HG02973 (cell line): ENCODE measurements around the gene FMO2.
A peak's percentile ranks its signal among the peaks of the same experiment; 100 is the strongest.

Source experiments
- ATAC-seq: cut with Tn5 transposase; IDR thresholded peaks from one replicate; pipeline ENCODE4 v1.9.1; 2021; ENCODE audit warnings: moderate library complexity; ENCODE audit not compliant: unreplicated experiment

Gene FMO2

DNA sequence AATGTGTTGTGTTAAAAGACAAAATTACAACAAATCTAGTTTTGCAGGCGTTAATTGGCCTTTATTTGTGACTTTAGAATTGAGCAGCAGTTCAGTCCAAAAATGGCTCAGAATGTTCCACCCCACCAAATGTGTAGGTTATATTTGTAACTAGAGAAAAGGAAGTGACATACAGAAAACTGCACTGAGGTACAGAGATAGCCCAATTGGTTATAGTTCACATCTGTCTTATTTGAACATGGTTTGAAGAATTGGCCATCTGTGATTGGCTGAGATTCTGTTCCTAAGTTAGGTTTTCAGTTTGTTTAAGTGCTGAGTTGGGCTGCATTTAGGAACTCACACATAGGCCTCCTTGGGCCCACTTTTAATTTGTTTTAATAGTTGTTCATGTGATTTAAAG is 12.0 kb upstream of the FMO2 start:
- ATAC-seq, result no peak

DNA sequence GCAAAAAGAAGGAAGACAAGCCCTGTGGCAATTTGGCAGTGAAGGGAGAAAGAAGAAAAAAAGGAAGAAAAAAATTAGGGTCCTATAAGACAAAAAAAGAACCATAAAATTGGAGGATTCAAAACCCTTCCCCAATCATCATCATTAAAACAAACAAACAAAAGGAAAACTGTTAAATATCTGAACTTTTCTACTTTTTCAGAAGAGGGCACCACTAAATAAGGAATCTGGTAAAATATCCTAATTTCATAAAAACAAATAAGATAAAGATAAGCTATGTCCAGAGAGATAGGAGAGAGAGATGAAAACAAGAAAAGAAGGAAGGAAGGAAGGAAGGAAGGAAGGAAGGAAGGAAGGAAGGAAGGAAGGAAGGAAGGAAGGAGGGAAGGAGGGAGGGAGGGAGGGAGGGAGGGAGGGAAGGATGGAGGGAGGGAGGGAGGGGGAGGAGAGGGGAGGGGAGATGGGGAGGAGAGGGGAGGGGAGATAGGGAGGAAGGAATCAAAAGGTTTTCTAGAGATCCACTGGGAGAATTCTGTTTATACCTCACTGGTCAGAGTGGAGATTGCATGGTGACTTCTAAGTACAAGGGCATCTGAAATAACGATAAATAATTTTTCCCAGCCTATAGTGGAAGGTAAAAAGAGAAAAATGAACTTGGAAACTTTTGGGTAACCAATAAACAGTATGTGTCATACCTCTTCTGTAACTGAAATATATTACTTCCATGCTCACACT is 10.4 kb upstream of the FMO2 start:
- no peak for ATAC-seq

DNA sequence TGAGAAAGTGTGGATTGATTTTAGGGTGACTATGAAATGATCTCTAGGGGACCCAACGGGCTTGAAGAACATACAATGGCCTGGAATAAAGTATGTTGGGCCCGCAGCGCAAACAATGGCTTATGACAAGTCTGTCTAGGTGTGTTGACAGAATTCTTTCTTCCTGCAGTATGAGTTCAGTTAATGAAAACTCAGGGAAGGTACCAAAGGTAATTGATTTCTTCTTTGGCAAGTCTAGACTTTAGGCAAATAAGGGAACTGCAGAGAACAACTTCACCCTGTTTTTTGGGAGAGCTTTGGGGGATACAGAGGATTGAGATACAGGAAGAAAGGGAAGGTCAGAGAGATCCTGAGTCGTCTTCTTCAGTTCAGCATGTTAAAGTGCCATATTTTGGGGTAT is 7.8 kb upstream of the FMO2 start:
- ATAC-seq, result no peak

DNA sequence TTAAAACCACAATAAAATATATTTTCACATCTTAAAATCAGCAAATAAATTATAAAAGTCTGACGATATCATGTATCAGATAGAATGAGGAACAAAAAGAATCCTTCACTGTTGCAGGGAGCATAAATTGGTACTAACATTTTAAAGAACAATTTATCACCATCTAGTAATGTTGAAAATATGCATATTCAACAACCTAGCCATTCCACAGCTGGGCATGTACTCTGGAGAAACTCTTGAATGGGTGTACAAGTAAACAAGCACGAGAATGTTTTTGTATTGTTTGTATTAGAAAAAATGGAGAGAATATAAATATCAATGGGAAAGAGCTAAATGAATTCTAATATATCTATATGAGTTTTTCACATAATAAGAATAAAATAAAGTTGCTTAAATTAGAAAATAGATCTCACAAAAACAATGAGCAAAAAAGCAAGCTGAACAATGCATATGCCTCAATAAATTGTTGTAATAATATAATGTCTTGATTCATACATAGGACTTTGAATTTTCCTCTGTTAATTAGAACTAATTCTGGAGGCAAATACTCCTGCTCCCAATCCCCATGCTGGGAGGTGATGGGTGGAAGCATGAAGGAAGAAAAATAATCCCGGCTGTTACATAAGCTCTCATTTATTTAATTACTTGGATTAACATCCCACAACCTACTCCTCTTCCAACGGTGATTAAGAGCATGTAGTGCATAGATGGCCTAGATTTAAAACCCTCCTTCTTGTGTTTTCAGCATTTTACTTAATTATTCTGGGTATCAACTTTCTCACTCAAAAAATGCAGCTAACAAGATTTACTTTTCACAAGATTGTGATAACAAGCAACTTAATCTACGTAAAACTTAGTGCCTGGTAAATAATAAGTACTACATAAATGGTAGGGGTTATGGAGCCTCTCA is 5.5 kb upstream of the FMO2 start:
- no peak for ATAC-seq

GRCh38 chr1:171180670-171181069 is 4.4 kb upstream of the FMO2 start:
- no peak for ATAC-seq

- ATAC-seq, result peak; percentile 73
Measured at GRCh38 chr1:171188388-171189266, 3.5 kb downstream of the FMO2 start.

DNA sequence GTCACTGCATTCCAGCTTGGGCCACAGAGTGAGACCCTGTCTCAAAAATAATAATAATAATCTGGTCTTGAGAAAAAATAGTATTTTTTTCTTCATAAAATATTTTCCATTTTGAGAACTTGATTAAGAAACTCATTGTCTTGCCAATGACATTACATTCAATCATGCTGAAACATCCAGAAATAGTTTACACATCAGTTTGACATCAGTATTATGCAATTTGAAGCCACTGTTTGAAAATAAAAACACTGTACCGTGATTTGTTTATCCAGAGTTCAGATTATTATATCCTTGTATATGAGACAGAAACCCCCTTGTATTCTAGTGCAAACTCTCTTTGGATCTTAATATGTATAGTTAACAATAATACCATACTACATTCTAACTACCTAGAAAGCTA is 6.9 kb downstream of the FMO2 start:
- ATAC-seq, result no peak

DNA sequence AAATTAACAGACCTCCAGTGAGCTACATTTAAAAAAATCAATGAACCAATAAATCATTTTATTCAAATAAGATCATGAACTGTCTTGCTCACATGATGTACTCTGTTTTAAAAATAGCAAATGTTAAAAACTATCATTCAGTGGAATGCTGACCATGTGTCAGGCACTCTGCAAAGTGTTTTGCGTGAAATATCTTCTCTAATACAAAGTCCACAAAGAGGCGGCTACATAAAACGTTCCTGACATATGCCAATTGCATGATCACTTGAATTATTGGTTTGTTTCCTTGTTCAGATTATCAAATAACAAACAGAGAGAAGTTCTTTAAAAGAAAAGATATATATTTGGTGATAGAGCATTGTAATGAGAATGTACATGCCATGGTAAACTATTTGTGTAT is 10.7 kb downstream of the FMO2 start:
- no peak for ATAC-seq

GRCh38 chr1:171196351-171196750 is 11.3 kb downstream of the FMO2 start:
- no peak for ATAC-seq

DNA sequence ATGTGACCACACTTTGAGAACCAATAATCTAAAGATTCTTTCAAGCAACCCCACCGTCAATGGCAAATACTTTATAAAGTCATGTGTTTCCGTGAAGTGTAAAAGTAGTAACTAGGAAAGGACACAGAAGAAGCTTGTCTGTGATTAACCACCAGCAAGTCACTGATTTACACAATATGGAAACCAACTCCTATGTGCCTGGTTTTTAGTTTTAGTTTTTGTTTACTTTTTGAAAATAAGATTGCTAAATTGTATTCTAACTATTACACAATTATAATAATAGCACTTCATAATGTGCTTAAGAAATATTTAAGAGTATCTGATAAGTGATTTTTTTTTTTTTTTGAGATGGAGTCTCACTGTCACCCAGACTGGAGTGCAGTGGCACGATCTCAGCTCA is 13.0 kb downstream of the FMO2 start:
- ATAC-seq, result no peak

DNA sequence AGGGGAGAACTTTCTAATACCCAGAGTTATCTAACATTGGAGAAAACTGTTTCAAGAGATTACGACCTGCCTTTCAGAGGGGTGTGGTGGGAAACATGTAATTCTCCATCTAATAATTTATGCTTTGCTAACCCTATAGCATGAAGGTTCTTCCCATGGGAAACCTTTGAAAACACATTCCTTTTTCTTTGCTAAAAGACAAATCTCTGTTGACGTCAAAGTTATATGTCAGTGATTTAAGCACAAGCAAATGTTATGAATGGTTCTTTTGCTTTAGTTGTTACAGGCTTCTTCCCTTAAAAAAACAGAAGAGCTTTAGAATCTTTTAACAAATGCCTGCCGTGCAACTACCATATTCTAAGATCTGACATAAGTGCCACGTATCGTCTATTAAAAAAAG is 19.2 kb downstream of the FMO2 start:
- no peak for ATAC-seq

GRCh38 chr1:171206204-171206977 is 21.3 kb downstream of the FMO2 start:
- ATAC-seq, result no peak

DNA sequence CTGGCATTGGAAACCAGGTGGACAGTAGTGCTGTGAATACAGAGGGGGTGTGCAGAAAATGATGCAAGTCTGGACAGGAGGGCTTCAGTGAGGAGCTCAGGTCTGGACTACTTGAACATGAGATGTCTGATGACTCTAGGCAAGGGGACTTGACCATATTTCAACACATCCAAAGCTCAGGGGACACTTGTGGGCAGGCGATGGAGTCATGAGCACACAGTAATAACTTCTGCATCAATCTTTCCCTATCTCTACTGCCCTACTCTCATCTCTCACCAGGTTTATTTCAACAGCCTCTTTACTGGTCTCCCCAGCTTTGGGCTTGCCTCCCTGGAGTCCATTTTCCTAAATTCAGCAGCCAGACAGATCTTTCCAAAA is 21.9 kb downstream of the FMO2 start:
- no peak for ATAC-seq

DNA sequence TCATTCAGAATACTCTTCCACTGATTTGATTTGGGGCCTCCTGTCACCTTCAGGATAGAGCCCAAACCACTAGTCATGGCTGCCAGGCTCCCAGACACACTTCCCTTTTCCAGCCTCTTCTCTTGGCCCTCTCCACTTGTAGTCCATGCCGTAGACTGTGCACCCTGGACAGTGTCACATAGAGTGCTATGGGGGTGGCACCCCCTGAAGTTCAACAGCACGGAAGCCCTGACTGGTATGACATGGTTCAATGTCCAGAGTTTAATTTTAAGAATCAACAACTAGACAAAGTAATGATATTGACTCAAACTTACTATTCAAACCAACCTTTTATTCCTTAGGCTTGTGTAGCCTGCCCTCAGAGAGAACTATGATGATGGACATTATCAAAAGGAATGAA is 22.3 kb downstream of the FMO2 start:
- no peak for ATAC-seq

GRCh38 chr1:171210355-171210754 is 25.3 kb downstream of the FMO2 start:
- ATAC-seq, result no peak

DNA sequence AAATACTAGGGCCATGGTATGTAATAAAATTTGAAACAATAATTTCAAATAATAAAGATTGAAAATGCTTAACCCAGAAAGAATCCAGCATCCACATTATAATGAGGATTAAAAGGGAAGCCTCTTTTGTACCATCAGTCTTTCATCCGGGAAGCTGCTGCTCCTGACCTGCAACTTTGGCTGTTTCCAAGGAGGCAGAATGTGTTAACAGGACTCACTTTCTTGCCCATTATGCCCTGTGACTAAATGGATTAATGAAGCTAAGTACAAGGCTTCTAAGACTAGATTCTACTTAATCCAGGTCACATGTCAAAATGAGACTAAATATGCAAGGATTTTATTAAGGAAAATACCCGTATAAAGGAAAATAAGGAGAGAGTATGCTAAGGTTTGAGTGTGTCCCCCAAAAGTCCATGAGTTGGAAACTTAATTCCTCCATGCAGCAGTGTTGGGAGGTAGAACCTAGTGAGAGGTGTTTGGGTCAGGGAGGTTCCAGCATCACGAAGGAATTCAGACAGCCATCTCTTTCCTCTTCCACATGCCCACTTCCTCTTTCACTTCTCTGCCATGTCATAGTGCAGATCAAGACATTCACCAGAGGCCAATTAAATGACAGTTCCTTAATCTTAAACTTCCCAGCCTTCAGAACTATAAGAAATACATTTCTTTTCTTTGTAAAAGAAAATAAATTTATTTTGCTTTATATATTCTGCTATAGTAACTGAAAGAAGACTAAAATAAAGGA is 27.7 kb downstream of the FMO2 start:
- no peak for ATAC-seq

DNA sequence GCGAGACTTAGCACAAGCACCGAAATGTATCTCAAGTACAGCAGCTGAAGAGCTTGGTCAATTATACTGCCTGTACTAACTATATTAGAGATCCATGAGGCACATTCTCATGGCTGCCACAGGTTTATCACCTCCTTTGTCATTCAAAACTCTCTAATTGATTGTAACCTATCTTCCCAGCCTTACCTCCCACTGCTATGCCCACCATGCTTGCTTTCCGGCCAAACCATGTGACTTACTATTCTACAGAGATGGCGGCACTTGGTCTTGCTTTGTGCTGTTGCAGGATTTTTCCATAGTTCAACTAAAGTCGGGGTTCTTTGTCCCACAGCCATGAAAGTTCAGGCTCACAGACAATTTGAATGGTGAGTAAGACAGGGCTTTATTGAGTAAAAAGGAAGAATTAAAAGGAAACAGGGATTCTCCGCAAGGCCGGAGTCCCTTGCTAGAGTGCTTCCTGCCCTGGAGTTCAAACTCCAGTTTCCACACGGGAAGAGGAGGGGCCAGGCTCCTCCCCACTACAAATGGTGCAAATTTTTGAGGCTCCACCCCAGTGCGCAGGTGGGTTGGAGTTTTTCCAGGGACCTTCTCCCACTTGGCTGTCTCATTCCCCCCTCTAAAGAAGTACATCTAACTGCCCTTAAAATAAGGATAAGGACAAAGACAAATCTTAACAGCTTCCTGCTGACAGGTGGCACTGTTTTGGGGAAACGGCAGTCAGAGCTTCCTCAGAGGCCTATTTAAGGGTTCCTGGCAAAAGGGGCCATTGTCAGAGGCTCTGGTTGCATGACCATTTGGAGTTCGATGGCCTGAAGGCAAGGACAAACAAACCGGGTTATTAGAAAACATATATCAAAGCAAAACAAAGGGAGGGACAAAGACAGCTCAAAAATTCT is 28.7 kb downstream of the FMO2 start:
- no peak for ATAC-seq

DNA sequence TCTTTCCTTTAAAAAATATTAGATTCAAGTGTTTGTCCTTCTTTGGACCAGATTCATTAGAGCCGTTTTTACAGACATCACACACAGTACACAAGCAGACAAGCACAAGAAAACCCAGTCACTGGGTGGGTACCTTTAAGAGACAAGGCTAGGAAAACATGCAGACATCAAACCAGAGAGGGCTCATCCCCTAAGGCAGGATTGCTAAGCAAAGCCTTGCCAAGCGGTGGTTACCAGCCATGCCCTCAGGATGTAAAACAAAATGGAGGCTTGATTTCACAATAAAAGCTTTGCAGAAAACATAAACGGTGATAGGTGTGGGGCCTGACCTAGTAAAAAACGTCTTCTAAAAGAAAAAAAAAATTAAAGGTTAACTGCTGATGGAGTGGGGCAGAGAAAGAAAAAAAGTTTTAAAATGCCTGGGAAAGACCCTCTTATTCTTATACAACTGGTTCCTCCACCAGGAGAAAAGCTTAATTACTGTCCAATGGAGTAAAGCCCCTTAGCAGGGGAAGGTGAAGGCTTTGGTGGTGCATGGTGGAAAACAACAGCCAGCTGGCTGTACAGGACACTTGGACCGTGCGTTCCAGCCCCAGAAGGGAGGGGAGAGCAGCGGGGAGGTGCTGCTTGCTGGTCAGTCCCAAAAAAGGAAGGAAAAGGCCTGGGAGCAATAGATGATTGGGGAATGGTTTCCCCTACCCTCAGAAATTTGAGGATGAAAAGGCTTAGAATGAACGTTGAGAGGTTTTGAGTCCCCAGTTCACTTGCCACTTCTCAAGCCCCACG is 32.8 kb downstream of the FMO2 start:
- no peak for ATAC-seq
